ENCODE measurements around the gene PALLD. TPM values are rescaled to one million over a fixed set of nuclear protein-coding genes. Genes with fewer than 3 reads are reported as not detected.

The PALLD gene
- total and polyA plus RNA-seq, 12 donors = 169 to 1,537 (median 667) TPM

GRCh38 chr4:168659741-168660465 is 163.1 kb downstream of the PALLD start:
- intact Hi-C loops (cut with DNase I) = no loop called here
- DNase-seq = no peak
- Histone ChIP-seq H3K9me3 (no peaks in the 10 kb centered on the region), H3K27ac (peak overlapping the region in 2 of 10 donors; percentile 13 to 16), H3K4me3 (no peak overlapping the region), H3K4me1 (peaks cover 0 to 48% (median 23%) of the 10 kb centered on the region in 9 donors), H3K36me3 (no peaks in the 10 kb centered on the region), H3K27me3 (no peaks in the 10 kb centered on the region)
- 50 to 55% methylated on average over 3 of the region's 3 CpGs for WGBS, 2 donors
- peak in 2 of 8 donors; percentile 35 to 61 for ATAC-seq
- TF ChIP-seq CTCF (IDR thresholded peaks at IDR 0.05) = no peak

GRCh38 chr4:168662297-168662984 is 165.6 kb downstream of the PALLD start:
- TF ChIP-seq CTCF (IDR thresholded peaks at IDR 0.05) = no peak
- H3K4me1 ChIP-seq = peaks cover 0 to 65% (median 27%) of the 10 kb centered on the region in 9 donors
- ATAC-seq (no peak), DNase-seq (no peak)
- 58 to 73% methylated on average over 1 of the region's 1 CpG for WGBS, 2 donors
- no peaks in the 10 kb centered on the region for H3K27me3 ChIP-seq
- intact Hi-C loops (cut with DNase I) = no loop called here
- H3K4me3 ChIP-seq = no peak overlapping the region
- no peaks in the 10 kb centered on the region for H3K36me3 ChIP-seq
- H3K27ac ChIP-seq = no peak overlapping the region
- H3K9me3 ChIP-seq = no peaks in the 10 kb centered on the region

DNA sequence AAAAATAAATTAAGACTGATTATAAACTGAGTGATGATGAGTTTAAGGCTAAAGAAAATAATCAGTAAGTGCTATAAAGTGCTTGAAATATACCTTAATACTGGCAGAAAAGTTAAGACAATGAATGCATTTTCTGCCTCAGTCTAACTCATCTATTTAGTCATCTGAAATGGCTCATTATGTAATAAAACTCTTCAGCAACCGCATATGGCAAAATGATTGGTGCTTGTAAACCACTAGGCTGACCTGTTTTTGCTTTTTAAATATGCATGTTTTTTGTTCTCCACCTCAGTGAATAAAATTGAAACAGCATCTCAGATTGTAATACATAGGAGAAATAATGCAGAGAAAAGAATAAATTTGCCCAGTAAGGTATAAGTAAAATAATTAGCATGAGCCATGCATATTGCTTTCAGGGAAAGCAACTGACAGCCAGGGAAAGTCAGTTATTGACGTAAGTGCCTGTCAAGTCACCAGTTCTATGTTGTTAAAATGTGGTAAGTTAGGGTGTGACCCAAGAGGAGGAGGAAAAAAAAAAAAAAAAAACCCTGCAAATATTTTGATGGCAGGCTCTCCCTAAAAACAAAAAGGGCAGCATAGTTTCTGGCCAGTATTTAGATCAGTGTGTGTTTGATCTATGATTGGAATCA is 167.5 kb downstream of the PALLD start:
- no peak for DNase-seq
- Histone ChIP-seq H3K9me3 (no peaks in the 10 kb centered on the region), H3K4me3 (no peak overlapping the region), H3K27ac (no peak overlapping the region), H3K27me3 (no peaks in the 10 kb centered on the region), H3K36me3 (peaks cover 0 to 3% (median 0%) of the 10 kb centered on the region in 9 donors), H3K4me1 (peaks cover 0 to 73% (median 36%) of the 10 kb centered on the region in 9 donors)
- intact Hi-C loops (cut with DNase I) = no loop called here
- ATAC-seq = no peak
- TF ChIP-seq CTCF (IDR thresholded peaks at IDR 0.05) = no peak
- WGBS, 2 donors = 85 to 88% methylated on average over 2 of the region's 2 CpGs

DNA sequence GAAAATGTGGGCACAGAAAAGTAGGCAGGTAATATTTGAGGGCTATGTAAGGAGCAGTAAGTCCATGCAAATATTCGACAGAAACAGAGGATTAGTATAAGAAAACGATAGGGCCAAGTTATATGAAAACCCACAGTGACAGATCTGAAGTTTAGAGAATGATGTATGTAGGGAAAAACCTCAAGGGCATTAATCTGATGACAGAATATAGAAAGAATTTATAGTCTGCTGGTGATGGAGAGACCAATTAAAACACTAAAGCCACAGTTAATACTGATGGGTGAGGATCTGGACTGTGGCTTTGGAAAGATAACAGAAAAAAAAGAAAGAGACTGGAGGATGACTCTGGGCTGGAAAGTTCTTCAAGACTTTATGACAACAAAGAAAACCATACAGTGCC is 169.7 kb downstream of the PALLD start:
- Histone ChIP-seq H3K36me3 (peaks cover 0 to 13% (median 0%) of the 10 kb centered on the region in 9 donors), H3K4me1 (peaks cover 0 to 60% (median 24%) of the 10 kb centered on the region in 9 donors), H3K27ac (peak overlapping the region in 2 of 10 donors; percentile 23 to 58), H3K9me3 (no peaks in the 10 kb centered on the region), H3K4me3 (no peak overlapping the region), H3K27me3 (no peaks in the 10 kb centered on the region)
- intact Hi-C loops (cut with DNase I) = no loop called here
- ATAC-seq (peak in 1 of 8 donors; percentile 10), DNase-seq (no peak)
- WGBS, 2 donors = 64 to 66% methylated on average over 2 of the region's 2 CpGs
- no peak for TF ChIP-seq CTCF (IDR thresholded peaks at IDR 0.05)
